A673 (cell line): Measurements from ENCODE around the gene TMEM126B.

Experiments used
- EZH2 ChIP-seq: fragments of 200-600 bp; sonication (generic); IDR thresholded peaks from 2 replicates; pipeline ENCODE4 v1.6.1; 2017; ENCODE audit warnings: borderline replicate concordance, low read depth, mild to moderate bottlenecking, mixed read lengths, antibody characterized with exemption, low read length; ENCODE audit not compliant: poor library complexity, severe bottlenecking
- TF ChIP-seq, protein P1 (sequence below): fragments of 300-800, 200-600 bp; sonication (generic); conservative IDR thresholded peaks from 2 replicates; pipeline ENCODE4 v1.5.1; 2017; ENCODE audit warnings: low read depth, mild to moderate bottlenecking, antibody characterized with exemption, low read length, moderate library complexity, mixed read lengths

GRCh38 chr11:85685820-85686459 lies 57.5 kb downstream of the TMEM126B start, which contains the start of gene CCDC89:
- TF ChIP-seq, protein P1, sequence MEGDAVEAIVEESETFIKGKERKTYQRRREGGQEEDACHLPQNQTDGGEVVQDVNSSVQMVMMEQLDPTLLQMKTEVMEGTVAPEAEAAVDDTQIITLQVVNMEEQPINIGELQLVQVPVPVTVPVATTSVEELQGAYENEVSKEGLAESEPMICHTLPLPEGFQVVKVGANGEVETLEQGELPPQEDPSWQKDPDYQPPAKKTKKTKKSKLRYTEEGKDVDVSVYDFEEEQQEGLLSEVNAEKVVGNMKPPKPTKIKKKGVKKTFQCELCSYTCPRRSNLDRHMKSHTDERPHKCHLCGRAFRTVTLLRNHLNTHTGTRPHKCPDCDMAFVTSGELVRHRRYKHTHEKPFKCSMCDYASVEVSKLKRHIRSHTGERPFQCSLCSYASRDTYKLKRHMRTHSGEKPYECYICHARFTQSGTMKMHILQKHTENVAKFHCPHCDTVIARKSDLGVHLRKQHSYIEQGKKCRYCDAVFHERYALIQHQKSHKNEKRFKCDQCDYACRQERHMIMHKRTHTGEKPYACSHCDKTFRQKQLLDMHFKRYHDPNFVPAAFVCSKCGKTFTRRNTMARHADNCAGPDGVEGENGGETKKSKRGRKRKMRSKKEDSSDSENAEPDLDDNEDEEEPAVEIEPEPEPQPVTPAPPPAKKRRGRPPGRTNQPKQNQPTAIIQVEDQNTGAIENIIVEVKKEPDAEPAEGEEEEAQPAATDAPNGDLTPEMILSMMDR: no peak
- no peak for TF ChIP-seq EZH2
